ENCODE measurements around the gene ARMH4.

ARMH4 gene

GRCh38 chr14:58152014-58152857, at the start of gene ARMH4:
Gene ARMH4, minus strand, starts transcription at chr14:58152213. Its CDS starts 12,855 bp downstream, at chr14:58139358.
- DNase-seq, result peak; percentile 82

DNA sequence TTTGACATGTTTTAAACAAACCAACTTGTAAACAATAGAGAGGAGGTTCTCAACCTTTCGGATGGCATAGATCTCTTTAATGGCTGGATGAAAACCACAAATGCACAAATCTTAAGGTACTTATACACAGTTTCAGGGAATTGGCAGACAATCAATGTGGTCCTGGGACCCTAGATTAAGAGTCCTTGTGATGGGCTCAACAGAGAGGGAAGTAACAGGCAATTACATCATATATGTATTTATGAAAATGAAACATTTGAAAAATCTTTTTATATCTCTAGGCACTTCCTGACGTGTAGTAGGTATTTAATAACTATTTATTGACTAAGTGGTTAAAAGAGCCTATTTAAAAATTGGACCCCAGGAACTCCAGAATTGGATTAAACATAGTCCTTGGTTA, 48.8 kb upstream of the ARMH4 start:
- DNase-seq, result no peak

DNA sequence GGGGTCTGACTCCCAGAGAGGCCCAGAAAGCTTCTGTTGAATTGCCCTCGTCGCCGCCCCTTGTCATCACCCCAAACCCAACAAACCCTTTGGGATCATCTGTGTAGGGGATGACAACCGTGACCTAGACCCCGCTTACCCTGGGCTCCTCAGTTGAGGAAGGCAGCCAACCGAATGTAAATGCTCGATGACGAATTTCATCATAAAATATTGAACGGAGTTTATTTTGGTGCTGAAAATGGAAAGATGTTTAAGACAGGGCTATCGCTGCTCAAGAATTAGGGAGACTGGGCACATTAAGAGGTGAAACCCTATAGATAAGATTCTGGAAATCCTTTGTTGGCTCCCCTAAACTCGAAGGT, 48.4 kb upstream of the ARMH4 start:
- no peak for DNase-seq

DNA sequence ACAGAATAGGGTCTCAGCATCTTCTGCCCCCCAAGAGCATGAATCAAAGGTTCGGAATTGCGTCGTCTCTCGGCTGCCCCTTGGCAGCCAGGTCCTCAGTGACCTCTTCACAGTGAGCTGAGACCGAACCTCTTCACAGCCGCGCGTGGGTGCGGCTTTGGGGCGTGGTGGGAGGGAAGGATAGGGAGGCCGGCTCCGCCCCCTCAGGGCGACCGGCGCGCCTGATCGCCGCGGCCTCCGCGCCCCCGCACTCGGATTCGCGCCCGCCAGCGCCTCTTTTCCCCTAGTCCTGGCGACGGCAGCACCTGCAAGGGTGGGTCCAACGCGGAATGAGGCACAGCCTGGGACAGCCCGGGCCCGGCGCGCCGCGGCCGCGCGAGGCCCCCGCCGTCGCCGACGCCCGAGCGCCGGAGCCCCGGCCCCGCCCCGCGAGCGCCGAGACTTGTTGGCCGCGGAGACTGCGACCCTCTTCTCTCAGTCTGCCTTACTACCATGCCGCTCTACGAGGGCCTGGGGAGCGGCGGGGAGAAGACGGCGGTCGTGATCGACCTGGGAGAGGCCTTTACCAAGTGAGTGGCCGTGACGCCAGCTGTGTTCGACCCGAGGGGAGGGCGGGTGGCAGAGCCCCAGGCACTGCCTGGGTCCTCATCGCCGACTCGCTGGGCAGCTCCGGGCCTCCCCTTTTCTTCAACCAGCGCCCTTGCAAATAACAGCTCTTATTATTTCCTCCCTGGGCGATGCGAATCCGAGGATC, 47.9 kb upstream of the ARMH4 start, which contains the start of gene ACTR10:
ACTR10 (plus strand) TSS at position 424 of the 754 bp plus-strand sequence; CDS start at position 493, 69 bp downstream.
- DNase-seq, result peak; percentile 86

DNA sequence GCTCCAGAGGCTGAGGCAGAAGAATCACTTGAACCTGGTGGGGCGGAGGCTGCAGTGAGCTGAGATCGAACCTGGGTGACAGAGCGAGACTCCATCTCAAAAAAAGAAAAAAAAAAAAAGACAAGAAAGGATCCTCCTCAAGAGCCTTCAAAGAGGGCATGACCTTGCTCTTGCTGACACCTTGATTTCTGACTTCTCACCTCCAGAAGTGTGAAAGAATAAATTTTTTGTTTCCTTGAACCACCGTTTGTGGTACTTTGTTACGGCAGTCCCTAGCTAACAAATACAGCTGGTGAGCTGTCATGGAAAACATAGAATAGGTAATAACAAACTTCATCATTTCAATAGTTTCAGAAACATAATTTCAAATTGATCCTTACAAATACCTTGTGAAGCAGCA, 46.1 kb upstream of the ARMH4 start:
- no peak for DNase-seq

DNA sequence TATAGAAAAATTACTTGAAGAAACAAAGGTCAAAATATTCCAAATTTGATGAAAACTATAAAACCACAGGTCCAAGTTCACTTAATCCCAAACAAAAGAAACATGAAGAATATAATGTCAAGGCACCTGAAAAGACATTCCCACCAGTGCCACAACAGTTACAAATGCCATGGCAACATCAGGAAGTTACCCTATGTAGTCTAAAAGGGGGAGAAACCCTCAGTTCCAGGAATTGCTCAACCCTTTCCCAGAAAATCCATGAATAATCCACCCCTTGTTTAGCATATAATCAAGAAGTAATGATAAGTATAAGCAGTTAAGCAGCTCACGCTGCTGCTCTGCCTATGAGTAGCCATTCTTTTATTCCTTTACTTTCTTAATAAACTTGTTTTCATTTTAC, 44.2 kb upstream of the ARMH4 start:
- DNase-seq, result no peak

GRCh38 chr14:58193542-58193941, 41.5 kb upstream of the ARMH4 start:
- no peak for DNase-seq

GRCh38 chr14:58191763-58192601, 40.0 kb upstream of the ARMH4 start:
- no peak for DNase-seq

GRCh38 chr14:58189176-58189575, 37.2 kb upstream of the ARMH4 start:
- DNase-seq, result no peak

DNA sequence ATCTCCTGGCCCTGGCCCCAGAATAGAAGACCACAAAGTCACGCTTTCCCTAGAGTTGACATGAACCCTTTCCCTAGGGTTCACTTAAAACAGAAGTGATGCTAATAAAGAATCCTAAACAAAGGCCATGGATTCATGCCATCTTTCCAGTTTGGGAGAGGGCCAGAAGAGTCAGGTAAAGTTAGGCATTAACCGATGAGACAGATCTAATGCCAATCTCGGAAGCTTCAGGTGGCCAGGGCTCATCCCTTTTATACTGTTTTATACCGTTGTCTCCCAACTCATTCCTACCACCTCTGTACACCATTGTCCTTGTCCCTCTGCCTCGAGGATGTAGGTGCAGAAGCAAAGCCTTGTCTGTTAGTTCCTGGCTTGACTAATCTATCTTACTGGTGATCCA, 25.1 kb upstream of the ARMH4 start:
- DNase-seq, result no peak

DNA sequence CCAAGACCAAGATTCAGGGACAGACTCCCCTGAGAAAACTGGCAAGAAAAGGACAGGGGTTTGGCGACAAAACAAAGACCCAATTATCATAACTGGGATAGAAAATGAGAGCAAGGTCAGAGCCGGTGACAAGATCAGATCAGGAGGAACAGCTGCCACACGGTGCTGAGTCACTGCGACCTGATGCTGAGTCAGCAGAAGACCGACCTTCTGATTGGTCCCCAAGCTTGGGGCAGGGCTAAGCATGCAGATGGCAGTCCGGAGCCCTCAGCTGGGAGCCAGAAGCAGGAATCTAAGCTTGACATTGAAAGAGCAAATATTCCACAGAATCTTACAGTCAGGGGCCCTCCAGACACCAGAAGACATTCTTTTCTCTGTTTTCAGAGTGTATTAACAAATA, 19.1 kb upstream of the ARMH4 start:
- peak; percentile 89 for DNase-seq

GRCh38 chr14:58167891-58168290, 15.9 kb upstream of the ARMH4 start:
- DNase-seq, result no peak

GRCh38 chr14:58167057-58167456, 15.0 kb upstream of the ARMH4 start:
- no peak for DNase-seq

DNA sequence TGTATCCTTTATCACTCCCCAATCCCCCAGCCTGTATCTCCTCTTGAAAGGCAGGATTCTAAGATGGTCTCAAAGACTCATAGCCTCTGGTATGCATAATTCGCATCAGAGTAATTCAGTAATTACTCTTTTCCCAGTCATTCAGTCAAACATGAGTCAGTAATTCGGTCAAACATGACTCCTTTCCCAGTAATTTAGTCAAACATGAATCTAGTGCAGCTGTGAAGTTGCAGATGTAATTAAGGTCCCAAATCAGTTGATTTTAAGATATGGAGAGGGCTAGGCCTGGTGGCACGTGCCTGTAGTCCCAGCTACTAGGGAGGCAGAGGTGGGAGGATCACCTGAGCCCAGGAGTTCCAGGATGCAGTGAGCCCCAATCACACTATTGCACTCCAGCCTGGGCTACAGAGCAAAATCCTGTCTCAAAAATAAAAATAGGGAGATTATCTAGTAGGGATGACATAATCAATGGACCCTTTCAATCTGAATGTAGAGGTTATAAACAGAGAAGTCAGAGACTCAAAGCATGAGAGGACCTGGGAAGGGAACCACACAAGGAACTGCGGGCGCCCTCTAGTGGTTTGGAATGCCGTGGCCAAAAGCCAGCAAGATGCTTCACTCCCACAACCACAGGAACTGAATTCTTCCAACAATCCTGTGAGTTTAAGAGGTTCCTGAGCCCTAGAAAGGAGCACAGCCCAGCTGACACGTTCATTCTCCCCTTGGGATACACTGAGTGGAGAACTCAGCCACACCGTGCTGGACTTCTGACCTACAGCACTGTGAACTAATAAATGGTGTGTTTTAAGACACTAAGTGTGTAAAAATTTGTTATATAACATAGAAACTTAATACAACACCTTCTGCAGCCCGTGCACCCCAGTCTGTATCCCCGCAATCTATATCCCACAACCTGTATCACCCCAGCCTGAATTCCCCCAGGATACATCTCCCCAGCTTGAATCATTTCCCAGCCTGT, 14.3 kb upstream of the ARMH4 start:
- peak; percentile 74 for DNase-seq

- DNase-seq, result no peak
Observed at GRCh38 chr14:58160561-58160960, 8.5 kb upstream of the ARMH4 start.

DNA sequence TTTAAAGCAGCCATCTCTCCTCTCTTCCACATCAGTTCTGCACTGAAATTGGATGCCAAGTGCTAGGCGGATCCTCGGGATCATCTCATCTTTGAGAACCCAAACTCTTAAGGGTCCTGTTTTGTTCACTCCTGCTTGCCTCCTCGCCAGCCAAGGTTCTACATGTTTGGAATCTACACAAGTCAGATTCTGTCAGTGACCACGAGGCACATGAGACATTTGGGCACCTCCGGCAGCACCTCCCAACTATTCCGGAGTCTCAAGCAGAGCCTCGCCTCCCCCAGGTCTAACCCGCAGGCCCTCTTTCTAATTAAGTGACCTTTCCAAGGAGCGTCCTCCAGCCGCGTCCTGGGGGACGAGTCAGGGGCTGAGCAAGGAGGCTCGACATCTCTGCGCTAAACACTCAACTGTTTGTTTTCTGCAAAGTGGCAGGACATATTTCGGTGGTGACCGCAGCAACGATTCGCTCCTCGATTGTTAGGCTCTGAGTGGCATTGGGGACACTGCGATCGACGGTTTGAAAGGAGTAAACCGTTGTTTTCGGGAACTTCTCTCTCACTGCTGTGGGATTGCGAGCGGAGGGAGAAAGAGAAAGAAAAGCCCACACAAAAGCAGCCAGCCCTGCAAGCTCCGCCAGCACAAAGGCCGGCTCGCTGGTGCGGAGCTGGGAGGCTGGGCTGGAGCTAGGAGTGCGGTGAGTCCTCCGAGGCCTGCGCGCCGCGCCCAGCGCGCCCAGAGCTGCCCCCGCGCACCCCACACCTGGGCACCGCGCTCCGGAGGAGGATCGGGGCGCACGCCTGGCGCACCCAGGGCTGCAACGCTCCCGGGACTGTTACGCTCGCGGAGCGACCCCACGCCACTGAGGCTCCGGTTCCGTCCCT, 640 bp downstream of the ARMH4 start:
- no peak for DNase-seq

GRCh38 chr14:58150243-58150805, 1.7 kb downstream of the ARMH4 start:
- no peak for DNase-seq

DNA sequence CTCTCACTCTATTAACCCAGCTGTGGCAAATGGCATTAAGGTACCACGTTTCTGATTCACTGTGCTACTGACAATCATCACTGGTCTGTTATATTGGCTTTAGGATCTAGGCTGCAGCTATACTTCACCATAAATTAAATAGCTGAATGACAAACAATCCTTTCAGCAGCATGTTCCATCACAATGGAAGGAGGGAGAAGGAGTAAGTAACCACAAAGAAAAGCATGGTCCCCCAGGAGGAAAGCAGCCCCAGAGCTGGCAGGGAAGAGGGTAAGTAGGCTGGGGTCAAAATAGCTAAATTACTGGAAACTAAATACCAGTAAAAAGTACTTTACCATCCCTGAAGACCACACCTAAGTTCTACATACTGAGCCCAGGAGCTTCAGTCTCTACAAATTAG, 2.8 kb downstream of the ARMH4 start:
- no peak for DNase-seq

- no peak for DNase-seq
Observed at GRCh38 chr14:58146399-58146798, 5.6 kb downstream of the ARMH4 start.

DNA sequence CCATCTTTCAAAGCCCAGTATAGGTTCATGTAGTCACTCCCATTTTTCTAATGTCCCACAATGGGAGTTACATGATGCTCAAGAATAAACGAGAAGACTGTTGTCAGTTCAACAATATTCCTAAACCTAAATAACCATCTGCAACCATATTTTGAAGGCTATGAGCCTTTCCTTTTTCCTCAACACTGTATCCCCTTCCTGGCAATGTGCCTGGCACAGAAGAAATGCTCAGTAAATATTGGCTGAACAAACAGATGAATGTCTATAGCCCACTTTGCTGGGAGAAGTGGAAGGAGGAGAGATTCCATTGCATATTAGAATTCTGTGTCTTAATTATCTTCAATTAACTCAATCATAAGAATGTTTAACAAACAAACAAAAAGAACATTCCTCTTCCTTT, 6.1 kb downstream of the ARMH4 start:
- no peak for DNase-seq

DNA sequence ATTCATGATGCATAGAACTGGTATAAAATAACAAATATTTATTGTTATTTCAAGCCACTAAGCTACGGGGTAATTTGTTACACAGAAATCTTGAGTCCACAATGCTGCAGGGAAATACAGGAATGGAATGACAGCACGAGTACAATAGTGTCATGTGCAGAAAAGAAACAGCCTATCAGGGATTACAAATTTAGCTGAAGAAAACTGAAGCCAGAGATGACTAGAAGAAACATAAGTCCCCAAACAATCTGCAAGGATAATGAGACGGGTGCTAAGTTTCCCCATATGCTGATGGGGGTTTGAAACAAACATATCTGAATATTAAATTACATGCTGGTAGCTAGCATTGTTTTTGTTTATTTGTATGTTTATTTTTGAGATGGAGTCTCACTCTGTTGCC, 8.9 kb downstream of the ARMH4 start:
- DNase-seq, result no peak

Measured in RPMI8226 (cell line).